ENCODE data around the gene PDE3B. TPM values are rescaled to one million over a fixed set of nuclear protein-coding genes. Genes with fewer than 3 reads are reported as not detected.
A peak's percentile ranks its signal among the peaks of the same experiment; 100 is the strongest.

The PDE3B gene
- total and polyA plus RNA-seq, 9 of the 15 experiments (the other 6 are each of a cell fraction or from before 2014, with no cell fraction given), result 2.3 to 22.5 (median 12.2) TPM

GRCh38 chr11:14668731-14669301 is 25.2 kb downstream of the PDE3B start (continued):
- TF ChIP-seq ZNF282 (CRISPR knock-in tag; IDR thresholded peaks at IDR 0.05) (no peak), PKNOX1 (IDR thresholded peaks at IDR 0.05) (no peak), MXI1 (IDR thresholded peaks at IDR 0.05; ENCODE audit: low read depth, low read length) (no peak), ZNF696 (CRISPR knock-in tag; conservative IDR thresholded peaks at IDR 0.05) (no peak), SNIP1 (IDR thresholded peaks at IDR 0.05; ENCODE audit: low read depth) (no peak), TBP (optimal IDR thresholded peaks at IDR 0.05; ENCODE audit: low read depth, low read length) (no peak), TFE3 (CRISPR knock-in tag; IDR thresholded peaks at IDR 0.05) (no peak), ZNF197 (CRISPR knock-in tag; IDR thresholded peaks at IDR 0.05; ENCODE audit: low read depth) (peak; percentile 63; the same call in 1 of the 2 replicates), ATF3 (IDR thresholded peaks at IDR 0.05) (no peak), ATF3 (CRISPR knock-in tag; conservative IDR thresholded peaks at IDR 0.05) (no peak), SAFB (IDR thresholded peaks at IDR 0.05; ENCODE audit: borderline replicate concordance, low read depth, low read length) (no peak), HMGXB4 (CRISPR knock-in tag; IDR thresholded peaks at IDR 0.05) (no peak), E4F1 (CRISPR knock-in tag; IDR thresholded peaks at IDR 0.05; ENCODE audit: borderline replicate concordance) (no peak), BRD4 (IDR thresholded peaks at IDR 0.05) (no peak), SRSF3 (IDR thresholded peaks at IDR 0.05; ENCODE audit: insufficient read depth, low read length) (no peak), YBX1 (IDR thresholded peaks at IDR 0.05) (no peak), ZHX1 (conservative IDR thresholded peaks at IDR 0.05; ENCODE audit: low read length) (no peak), ZNF253 (CRISPR knock-in tag; conservative IDR thresholded peaks at IDR 0.05) (no peak)

All from K562 (cell line).